SHP77 (cell line): ENCODE results near the gene MAP4K3.
A peak's percentile ranks its signal among the peaks of the same experiment; 100 is the strongest.

Source experiments
- DNase-seq, 2 experiments: peaks; one replicate each; lab custom pipeline; 2025; lab: John Stamatoyannopoulos, UW

Gene MAP4K3

GRCh38 chr2:39443009-39443408 is 5.9 kb upstream of the MAP4K3 start:
- DNase-seq, result no peak

- DNase-seq, result peak; percentile 14 to 52
Observed at GRCh38 chr2:39437522-39438296, 624 bp upstream of the MAP4K3 start.

- peak in 1 of 2 experiments; percentile 22 for DNase-seq
Observed at GRCh38 chr2:39435741-39436591, 1.1 kb downstream of the MAP4K3 start.

GRCh38 chr2:39435234-39435633 is 1.9 kb downstream of the MAP4K3 start:
- DNase-seq, result peak in 1 of 2 experiments; percentile 2

GRCh38 chr2:39434233-39434897 is 2.7 kb downstream of the MAP4K3 start:
- no peak for DNase-seq

GRCh38 chr2:39433586-39434195 is 3.4 kb downstream of the MAP4K3 start:
- DNase-seq, result no peak

- DNase-seq, result no peak
Observed at GRCh38 chr2:39432701-39433100, 4.4 kb downstream of the MAP4K3 start.

- no peak for DNase-seq
Observed at GRCh38 chr2:39431592-39432316, 5.3 kb downstream of the MAP4K3 start.

- DNase-seq, result no peak
Observed at GRCh38 chr2:39429746-39430145, 7.3 kb downstream of the MAP4K3 start.

GRCh38 chr2:39424951-39425350 is 12.1 kb downstream of the MAP4K3 start:
- no peak for DNase-seq

- DNase-seq, result no peak
Observed at GRCh38 chr2:39422700-39423099, 14.4 kb downstream of the MAP4K3 start.

GRCh38 chr2:39421354-39421753 is 15.7 kb downstream of the MAP4K3 start:
- DNase-seq, result no peak

GRCh38 chr2:39419282-39420223 is 17.5 kb downstream of the MAP4K3 start:
- DNase-seq, result no peak

GRCh38 chr2:39418491-39418890 is 18.6 kb downstream of the MAP4K3 start:
- no peak for DNase-seq

GRCh38 chr2:39416140-39416539 is 20.9 kb downstream of the MAP4K3 start:
- no peak for DNase-seq

GRCh38 chr2:39413063-39413737 is 23.9 kb downstream of the MAP4K3 start:
- DNase-seq, result no peak

- DNase-seq, result no peak
Observed at GRCh38 chr2:39411181-39411944, 25.7 kb downstream of the MAP4K3 start.

- no peak for DNase-seq
Observed at GRCh38 chr2:39409697-39410389, 27.2 kb downstream of the MAP4K3 start.
